GM18870 (cell line): ENCODE data around the gene FAM168B.

Experiments
- ATAC-seq: cut with Tn5 transposase; IDR thresholded peaks from one replicate; pipeline ENCODE4 v1.9.1; 2021; ENCODE audit warnings: moderate library complexity; ENCODE audit not compliant: unreplicated experiment

FAM168B gene

GRCh38 chr2:131040661-131041401, 52.4 kb downstream of the FAM168B start:
- no peak for ATAC-seq

- ATAC-seq: no peak
Measured at GRCh38 chr2:131039908-131040660, 53.2 kb downstream of the FAM168B start.

- no peak for ATAC-seq
Measured at GRCh38 chr2:131039535-131039907, 53.7 kb downstream of the FAM168B start.

GRCh38 chr2:131039101-131039440, 54.2 kb downstream of the FAM168B start:
- ATAC-seq: no peak

- ATAC-seq: no peak
Measured at GRCh38 chr2:131038258-131039100, 54.8 kb downstream of the FAM168B start.

GRCh38 chr2:131037398-131038257, 55.6 kb downstream of the FAM168B start:
- ATAC-seq: no peak

GRCh38 chr2:131036696-131037397, 56.4 kb downstream of the FAM168B start:
- ATAC-seq: no peak

- ATAC-seq: no peak
Measured at GRCh38 chr2:131036269-131036668, 57.0 kb downstream of the FAM168B start.

- ATAC-seq: no peak
Measured at GRCh38 chr2:131035826-131036231, 57.4 kb downstream of the FAM168B start.

- no peak for ATAC-seq
Measured at GRCh38 chr2:131035112-131035825, 58.0 kb downstream of the FAM168B start.

- no peak for ATAC-seq
Measured at GRCh38 chr2:131034122-131035051, 58.9 kb downstream of the FAM168B start.

- no peak for ATAC-seq
Measured at GRCh38 chr2:131033786-131034121, 59.5 kb downstream of the FAM168B start.

- no peak for ATAC-seq
Measured at GRCh38 chr2:131032393-131032836, 60.8 kb downstream of the FAM168B start.

GRCh38 chr2:131031875-131032274, 61.4 kb downstream of the FAM168B start:
- no peak for ATAC-seq

GRCh38 chr2:131031431-131031841, 61.8 kb downstream of the FAM168B start:
- ATAC-seq: no peak

GRCh38 chr2:131030478-131030971, 62.7 kb downstream of the FAM168B start:
- ATAC-seq: no peak

GRCh38 chr2:131029812-131030211, 63.4 kb downstream of the FAM168B start:
- ATAC-seq: no peak
